ENCODE results near the gene KRTAP9-9.
"Not testable (repeated sequence)": the region's sequence is repeated elsewhere in the genome, so short reads cannot be mapped to it uniquely, and the experiment has no call there.

DNA sequence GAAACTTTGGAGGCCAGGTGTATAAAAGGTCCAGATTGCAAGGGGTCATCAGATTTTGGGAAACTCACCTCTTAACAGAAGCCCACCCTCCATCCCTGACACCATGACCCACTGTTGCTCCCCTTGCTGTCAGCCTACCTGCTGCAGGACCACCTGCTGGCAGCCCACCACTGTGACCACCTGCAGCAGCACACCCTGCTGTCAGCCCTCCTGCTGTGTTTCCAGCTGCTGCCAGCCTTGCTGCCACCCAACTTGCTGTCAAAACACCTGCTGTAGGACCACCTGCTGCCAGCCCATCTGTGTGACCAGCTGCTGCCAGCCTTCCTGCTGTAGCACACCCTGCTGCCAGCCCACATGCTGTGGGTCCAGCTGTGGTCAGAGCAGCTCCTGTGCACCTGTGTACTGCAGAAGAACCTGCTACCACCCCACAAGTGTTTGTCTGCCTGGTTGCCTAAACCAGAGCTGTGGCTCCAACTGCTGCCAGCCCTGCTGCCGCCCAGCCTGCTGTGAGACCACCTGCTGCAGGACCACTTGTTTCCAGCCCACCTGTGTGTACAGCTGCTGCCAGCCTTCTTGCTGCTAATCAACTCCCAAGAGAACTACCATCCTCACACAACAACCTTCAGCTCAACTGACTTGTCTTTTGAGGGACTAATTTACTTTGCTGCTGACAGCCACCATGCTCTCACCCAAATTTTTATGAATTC is 22.6 kb upstream of the KRTAP9-9 start, which contains the start of gene KRTAP9-3:
- TF ChIP-seq YY1, SRF (IDR thresholded peaks at IDR 0.05; ENCODE audit: low read depth, low read length): not testable (repeated sequence)
- TF ChIP-seq, protein P1, sequence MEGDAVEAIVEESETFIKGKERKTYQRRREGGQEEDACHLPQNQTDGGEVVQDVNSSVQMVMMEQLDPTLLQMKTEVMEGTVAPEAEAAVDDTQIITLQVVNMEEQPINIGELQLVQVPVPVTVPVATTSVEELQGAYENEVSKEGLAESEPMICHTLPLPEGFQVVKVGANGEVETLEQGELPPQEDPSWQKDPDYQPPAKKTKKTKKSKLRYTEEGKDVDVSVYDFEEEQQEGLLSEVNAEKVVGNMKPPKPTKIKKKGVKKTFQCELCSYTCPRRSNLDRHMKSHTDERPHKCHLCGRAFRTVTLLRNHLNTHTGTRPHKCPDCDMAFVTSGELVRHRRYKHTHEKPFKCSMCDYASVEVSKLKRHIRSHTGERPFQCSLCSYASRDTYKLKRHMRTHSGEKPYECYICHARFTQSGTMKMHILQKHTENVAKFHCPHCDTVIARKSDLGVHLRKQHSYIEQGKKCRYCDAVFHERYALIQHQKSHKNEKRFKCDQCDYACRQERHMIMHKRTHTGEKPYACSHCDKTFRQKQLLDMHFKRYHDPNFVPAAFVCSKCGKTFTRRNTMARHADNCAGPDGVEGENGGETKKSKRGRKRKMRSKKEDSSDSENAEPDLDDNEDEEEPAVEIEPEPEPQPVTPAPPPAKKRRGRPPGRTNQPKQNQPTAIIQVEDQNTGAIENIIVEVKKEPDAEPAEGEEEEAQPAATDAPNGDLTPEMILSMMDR (IDR thresholded peaks at IDR 0.05; ENCODE audit: control extremely low read depth in 1 of 3, insufficient read depth in 1 of 3, low read depth in 1 of 3, low read length in 3 of 3) = not testable (repeated sequence)

Data from H1 (cell line).